Cerebellar cortex (tissue), 1 donor: ENCODE data around the gene PRF1.

ENCODE experiments used
- DNase-seq: peaks from one replicate; pipeline ENCODE4 v3.0.0-alpha.2; 2015; ENCODE audit warnings: low spot score

The PRF1 gene

DNA sequence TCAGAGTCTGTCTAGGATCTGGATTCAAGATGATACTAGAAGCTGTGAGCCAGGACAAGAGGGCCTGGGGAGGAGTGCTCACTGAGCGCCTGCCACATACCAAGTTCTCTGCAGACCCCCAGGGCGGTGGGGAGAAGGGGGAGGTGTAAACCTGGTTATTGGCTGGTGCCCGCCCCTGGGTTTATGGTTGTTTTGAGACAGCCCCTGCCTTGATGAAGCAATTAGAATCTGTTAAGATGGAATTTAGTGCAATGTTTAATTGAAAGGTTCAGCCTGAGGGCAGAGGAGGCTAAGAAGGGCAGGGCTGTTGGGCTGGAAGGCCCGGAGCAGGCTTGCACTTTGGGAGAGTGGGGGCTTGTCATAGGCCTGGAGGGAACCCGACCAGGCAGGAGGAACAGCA, 42.7 kb downstream of the PRF1 start:
- DNase-seq, result no peak

DNA sequence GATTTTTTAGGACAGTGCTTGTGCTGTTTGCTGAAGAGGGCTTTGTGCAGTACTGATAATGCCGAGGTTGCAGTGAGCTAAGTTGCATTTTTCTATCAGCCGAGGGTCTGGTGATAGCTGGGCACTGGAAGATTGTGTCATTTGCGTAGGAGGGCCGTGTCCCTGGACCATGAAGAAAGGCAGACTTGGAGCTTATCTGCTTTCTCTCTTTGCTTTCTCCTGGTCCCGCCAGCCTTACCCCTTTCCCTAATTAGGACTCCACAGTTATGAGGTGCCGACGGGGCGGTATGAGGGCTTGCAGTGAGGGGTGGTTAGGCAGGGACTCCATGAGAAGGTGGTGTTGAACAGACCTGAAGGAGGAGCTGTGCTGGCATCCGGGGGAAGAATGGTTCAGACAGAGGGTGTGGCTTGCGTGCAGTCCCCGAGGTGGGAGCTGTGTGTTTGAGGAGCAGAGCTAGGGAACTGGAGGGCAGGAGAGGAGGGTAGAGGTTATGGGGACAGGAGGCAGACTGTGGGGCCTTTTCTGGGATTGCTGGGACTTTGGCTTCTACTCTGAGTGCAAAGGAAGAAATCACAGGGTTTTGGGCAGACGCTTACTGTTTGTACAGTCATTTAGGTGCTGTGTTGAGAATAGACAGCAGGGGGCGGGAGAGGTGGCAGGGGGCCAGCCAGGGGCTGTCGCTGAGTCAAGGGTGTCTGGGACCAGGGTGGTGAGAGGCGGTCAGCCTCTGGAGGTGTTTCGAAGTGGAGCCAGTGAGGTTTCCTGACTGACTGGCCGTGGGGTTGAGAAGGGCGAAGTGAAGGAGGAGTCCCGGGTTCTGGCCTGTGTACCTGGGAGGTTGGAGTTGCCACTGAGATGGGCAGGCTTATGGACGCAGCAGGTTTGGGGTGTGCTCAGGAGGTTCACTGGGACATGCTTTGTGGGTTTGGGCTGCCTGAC, 43.4 kb downstream of the PRF1 start:
- peak; percentile 36 for DNase-seq

DNA sequence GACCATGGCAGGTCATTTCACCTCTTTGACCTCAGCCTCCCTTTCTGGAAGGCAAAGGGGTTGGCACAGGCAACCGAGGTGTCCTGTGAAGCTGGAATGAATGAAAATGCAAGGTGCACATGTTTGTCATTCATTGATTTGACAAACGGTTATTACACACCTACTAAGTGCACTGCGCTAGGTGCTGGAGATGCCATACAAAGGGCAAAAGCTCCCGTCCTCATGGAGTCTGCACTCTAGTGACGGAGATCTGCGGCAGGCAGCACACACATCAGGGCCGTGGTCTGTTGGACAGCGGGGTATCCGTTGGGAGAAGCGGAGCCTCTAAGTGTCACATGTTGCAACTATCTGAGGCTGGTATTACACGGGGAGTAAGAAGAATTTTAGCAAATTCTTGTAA, 44.2 kb downstream of the PRF1 start:
- DNase-seq, result no peak

DNA sequence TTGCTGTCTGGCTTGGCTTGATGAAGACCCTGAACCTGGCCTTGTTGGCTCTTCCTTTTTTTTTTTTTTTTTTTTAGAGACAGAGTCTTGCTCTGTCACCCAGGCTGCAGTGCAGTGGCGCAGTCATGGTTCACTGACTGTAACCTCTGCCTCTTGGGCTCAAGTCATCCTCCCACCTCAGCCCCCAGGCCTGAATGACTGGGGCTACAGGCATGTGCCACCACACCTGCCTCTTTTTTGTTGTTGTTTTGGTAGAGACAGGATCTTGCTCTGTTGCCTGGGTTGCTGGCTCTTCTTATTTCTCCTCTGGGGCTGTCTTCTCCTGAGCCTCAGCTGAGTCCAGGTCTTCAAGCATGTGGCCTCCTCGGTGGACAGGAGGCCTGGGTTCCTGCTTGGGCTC, 44.7 kb downstream of the PRF1 start:
- DNase-seq, result no peak

DNA sequence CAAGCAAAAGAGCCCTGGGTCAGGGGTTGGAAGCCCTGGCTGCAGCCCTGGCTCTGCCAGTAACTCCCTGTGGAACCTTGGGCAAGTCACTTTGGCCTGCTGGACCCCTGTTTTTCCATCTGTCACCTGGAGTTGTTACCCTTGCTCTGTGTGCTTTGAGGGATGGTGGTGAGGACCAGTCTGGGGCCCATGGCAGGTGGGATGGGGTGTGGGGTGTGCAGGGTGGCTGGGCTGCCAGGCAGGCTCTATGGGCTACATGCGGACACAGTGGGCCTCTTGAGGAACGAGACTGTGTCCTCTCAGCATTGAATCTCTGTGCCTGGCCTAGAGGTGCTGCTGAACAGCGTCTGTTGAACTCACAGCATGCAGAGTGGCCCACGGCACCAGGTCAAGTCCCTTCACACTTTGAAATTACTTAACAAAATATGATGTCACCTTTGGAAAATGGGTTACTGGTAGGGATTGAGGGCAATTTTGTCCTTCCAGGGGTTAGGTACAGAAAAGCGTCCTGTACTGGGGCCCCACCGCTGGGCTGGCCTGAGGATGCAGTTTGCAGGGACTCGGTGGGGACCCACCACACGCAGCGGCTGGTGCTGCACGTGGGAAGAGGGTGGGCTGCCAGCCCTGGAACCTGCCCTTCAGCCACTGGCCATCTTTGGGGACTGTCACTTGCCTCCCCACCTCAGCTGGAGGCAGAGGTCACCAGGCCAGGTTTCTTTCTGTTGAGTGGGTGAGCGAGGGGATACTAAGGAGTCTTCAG, 45.3 kb downstream of the PRF1 start:
- no peak for DNase-seq

DNA sequence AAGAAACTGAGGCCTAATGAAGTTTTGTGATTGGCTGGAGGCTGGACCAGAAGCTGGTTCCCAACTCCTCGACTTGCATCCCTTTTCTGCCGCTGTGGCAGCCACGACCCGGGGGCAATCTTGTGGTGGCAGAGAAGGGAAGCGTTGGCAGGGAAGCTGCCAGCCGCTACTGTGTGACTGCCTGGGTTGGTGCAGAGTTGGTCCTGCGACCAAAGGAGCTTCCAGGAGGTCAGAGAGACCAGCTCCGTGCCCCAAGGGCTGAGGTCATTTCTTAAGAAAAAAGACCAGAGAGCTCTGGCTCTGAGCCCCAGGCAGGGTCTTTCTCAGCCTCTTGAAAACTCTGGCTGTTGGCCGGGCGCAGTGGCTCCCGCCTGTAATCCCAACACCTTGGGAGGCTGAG, 47.2 kb downstream of the PRF1 start:
- no peak for DNase-seq

DNA sequence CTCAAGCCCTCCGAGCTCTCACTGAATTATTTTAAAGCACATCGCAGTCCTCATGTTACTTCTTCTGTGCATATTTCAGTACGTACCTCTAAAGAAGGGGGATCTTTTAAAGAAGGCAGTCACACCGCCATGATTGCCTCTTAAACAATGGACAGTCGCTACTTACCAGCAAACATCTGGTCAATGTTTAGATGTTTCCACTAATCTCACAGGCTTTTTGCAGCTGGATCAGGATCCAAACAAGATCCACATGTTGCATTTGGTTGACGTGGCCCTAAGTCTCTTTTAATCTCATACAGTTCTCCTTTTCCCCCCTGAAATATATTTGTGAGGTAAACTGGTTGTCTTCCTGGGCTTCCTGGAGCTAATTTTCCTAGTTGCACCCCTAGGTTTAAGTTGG, 50.0 kb downstream of the PRF1 start:
- DNase-seq, result no peak

DNA sequence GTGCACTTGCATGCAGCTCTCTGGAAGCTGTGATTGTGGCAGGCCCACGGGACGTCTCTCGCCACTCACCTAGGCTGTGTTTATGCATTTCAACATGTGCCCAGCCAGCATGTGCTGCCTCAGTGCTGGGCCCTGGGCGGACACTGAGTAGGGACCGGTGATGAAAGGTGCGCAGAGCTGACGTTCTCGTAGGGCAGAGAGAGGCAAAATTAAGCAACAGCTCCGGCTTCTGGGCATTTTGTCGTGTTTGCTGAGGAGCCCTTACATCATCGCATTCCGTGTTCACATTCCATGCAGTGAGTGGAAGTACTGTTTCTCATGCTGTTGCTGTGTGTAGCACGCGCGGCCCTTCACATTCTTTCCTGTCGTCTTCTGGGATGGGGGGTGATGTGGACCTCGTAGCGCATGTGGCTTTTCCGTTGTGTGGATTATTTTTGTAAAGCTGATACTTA, 50.5 kb downstream of the PRF1 start:
- no peak for DNase-seq

DNA sequence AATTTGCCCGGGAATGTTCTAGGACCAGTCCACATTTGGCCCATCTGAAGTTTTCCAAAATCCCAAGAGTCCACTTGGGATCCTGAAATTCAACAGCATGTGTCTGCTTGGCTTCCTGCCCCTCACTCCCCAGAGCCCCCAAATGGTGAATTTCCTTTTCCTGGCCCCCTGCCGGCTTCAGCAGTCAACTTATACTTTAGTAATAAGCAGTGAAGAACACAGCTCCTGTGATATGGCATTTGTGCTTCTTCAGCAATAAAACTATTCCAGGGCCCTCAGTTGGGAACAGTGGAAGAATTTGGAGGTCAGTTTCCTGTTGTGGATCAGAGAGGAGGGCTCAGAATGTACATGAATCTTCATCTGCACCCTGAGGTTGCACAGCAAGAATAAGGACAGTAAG, 51.1 kb downstream of the PRF1 start:
- DNase-seq, result no peak

DNA sequence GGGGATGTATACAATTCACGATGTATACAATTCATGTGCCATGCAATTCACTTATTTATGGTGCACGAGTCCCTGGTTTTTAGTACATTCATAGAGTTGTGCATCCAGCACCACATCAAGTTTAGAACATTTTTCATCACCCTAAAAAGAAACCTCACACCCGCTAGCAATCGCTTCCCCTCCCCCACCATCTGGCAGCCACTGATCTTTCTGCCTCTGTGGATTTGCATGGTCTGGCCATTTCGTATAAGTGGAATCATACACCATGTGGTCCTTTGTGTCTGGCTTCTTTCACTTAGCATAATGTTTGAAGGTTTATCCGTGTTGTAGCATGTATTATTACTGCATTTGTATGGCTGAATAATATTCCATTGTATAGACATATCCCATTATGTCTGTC, 52.1 kb downstream of the PRF1 start:
- DNase-seq, result no peak

DNA sequence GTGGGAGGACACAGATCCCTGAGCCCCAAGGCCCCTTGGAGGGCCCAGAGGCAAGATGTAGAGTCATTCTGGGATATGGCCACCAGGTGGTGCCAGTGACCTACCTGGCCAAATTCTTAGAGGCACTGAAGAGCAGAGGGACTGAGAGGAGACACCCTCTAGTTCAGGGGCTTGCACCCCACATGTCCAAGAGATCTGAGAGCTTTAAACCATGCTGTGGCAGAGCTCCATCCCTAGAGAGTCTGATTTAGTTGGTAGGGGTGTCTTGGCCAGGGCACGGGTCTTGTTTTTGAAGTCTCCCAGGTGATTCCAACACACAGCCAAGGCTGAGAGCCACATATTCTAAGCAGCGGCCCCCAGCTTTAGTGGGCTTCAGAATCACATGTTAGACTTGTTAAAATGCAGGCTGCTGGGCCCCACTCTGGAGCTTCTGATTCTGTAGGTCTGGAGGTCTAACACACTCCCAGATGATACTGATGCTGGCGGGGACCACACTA, 52.5 kb downstream of the PRF1 start:
- peak; percentile 74 for DNase-seq

DNA sequence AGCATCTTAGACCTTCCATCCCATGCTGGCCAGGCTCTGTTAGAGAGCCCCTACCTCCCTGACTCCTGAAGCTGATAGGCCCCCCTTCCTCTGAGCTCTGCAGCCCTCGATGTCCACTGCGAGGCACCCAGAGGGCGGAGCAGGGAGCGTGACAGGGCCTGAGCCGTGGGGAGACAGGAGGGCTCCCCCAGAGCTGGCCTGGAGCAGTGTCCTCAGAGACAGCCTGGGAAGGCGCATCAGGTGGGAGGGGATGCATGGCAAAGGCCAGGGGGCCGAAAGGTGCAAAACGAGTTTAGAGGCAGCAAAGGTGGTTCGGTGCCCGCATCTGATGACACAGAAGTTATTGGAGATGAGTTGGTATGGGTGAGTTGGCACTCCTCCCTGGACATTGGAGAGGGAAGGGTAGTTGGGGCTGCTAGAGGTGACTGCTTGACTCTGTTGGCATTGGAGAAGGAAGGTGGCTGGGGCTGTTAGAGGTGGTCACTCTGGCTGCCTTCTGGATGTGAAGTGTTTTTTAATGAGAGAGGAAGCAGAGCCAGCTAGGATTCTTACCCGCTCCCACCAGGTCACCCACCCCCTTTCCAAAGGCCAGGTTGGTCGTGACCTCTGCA, 53.1 kb downstream of the PRF1 start:
- no peak for DNase-seq
